Coronary artery (tissue), 2 donors: ENCODE measurements around the gene FSD2.
"Not testable (repeated sequence)": the region's sequence is repeated elsewhere in the genome, so short reads cannot be mapped to it uniquely, and the experiment has no call there.

ENCODE experiments used
- DNase-seq: peaks from one replicate; pipeline ENCODE4 v3.0.0-alpha.2; 2017; ENCODE audit warnings: low spot score
- H3K27ac ChIP-seq, 2 donors: fragments of 200-600 bp; sonication (generic); one replicate each; pipeline ENCODE4 v1.5.1; 2016 to 2019
- H3K4me3 ChIP-seq: fragments of 200-600 bp; sonication (generic); 2 replicates; pipeline ENCODE4 v1.5.1; 2016; ENCODE audit warnings: mild to moderate bottlenecking, moderate library complexity
- TF ChIP-seq, protein P1 (sequence below): fragments of 200-600 bp; sonication (generic); IDR thresholded peaks from one replicate; pipeline ENCODE4 v1.5.1; 2019; ENCODE audit warnings: antibody characterized with exemption

Gene FSD2

DNA sequence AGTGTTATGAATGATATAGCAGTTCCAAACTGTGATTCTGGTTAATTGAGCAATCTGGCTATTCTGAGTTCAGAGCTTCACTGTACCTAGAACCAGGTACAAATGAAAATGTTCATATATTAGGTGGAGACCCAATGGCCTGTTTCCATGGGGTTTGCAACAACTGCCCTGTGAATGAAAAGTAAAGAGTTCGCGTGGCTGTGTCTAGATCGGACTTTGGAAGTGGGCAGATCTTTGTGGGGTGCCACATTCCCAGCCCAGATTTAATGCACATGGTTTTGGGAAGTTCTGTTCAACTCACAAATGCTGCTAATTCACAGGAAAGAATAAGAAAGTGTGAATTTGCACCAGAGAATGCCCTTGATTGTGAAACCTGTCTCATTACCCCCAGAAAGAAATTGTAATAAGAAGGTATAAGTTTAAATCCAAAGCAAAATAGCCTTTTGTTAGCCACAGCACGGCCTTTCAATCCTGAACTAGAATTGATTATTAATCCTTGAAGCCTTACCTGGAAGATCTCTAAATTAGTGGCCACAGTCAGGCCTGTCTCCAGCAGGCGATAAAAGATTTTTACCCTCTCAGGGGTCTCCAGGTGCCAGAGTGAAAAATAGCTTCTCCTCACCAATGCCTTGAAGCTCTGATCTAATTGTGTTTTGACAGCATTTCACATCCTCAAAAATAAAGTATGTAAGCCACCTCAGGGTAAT lies 26.2 kb upstream of the FSD2 start:
- Histone ChIP-seq H3K4me3 (no peak overlapping the region), H3K27ac (no peak overlapping the region)
- TF ChIP-seq, protein P1, sequence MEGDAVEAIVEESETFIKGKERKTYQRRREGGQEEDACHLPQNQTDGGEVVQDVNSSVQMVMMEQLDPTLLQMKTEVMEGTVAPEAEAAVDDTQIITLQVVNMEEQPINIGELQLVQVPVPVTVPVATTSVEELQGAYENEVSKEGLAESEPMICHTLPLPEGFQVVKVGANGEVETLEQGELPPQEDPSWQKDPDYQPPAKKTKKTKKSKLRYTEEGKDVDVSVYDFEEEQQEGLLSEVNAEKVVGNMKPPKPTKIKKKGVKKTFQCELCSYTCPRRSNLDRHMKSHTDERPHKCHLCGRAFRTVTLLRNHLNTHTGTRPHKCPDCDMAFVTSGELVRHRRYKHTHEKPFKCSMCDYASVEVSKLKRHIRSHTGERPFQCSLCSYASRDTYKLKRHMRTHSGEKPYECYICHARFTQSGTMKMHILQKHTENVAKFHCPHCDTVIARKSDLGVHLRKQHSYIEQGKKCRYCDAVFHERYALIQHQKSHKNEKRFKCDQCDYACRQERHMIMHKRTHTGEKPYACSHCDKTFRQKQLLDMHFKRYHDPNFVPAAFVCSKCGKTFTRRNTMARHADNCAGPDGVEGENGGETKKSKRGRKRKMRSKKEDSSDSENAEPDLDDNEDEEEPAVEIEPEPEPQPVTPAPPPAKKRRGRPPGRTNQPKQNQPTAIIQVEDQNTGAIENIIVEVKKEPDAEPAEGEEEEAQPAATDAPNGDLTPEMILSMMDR: no peak
- DNase-seq: no peak

DNA sequence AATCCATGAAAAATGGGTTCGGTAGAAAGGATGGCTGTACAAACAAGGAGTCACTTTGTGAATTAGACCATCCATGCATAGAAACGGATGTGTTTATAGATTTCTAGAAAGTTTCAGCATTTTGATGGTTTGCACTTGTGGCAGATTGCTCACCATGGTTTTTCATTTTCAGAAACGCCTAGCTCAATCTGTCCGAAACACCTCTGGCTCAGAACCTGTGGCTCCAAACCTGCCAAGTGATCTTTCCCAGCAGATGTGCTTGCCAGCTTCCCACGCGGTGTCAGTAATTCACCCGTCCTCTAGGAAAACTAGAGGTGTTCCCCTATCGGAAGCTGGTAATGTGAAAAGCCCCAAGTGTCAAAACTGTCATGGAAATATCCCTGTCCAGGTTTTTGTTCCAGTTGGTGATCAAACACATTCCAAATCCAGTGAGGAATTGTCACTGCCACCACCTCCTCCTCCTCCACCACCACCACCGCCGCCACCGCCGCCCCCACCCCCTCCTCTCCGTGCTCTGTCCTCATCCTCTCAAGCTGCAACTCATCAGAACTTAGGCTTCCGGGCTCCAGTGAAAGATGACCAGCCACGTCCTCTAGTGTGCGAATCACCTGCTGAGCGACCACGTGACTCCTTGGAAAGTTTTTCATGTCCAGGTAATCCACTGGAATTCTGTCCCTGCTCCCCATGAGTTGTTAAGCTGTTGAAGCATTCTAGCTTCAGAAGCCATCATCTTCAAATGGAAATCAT lies 24.7 kb upstream of the FSD2 start:
- TF ChIP-seq, protein P1: no peak
- Histone ChIP-seq H3K4me3 (no peak overlapping the region), H3K27ac (no peak overlapping the region)
- no peak for DNase-seq

DNA sequence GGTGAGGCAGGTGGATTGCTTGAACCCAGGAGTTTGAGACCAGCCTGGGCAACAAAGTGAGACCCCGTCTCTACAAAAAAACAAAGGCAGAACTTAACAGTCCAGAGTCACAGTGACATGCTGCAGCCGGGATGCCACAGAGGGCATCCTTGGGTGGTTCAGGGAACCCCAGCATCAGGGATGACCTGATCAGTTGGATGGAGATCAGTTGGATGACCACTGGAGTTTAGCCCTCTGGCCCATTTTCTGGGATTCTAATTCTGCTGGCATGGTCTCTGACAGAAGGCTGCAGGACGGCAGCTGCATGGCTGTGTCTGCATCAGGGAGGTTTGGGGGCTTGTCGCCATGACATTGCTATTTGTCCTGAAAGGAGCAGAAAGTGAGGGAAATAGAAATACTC lies 23.4 kb upstream of the FSD2 start:
- H3K27ac ChIP-seq: no peak overlapping the region
- DNase-seq: no peak
- TF ChIP-seq, protein P1: no peak
- H3K4me3 ChIP-seq: no peak overlapping the region

DNA sequence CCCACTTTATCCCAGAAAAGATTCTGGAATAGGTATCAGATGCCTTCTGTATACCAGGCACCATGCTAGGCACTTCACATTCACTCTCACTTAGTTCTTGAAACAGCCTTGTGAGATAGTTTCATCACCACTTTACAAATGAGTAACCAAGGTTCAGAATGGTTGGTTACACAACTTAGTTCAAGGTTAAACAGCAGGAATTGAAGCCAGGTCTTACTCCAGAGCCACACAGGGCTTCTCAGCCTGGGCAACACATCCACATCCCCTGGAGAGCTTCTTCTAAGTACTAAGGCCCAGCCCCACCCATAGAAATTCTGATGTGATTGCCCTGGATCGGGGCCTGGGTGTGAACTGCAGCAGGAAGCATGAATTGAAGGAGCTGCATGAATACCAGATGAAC lies 22.2 kb upstream of the FSD2 start:
- DNase-seq: no peak
- no peak overlapping the region for H3K27ac ChIP-seq

DNA sequence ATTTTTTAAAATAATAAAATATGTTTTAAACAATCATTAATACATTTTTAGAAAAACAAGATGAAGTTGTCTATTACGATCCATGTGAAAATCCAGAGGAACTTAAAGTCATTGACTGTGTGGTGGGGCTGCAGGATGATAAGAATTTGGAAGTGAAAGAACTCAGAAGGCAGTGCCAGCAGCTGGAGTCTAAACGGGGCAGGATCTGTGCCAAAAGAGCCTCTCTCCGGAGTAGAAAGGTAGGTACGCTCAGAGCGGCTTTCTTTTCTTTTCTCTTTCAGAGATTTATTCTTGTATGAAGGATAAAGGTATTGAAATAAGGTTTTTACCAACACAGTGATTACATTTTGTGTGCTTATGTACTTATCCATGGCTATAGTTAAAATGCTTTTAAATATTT lies 17.2 kb upstream of the FSD2 start:
- no peak overlapping the region for H3K4me3 ChIP-seq
- no peak overlapping the region for H3K27ac ChIP-seq
- DNase-seq: no peak
- TF ChIP-seq, protein P1: no peak

More for the DNA sequence above, 22.2 kb upstream of the FSD2 start:
- TF ChIP-seq, protein P1: no peak
- no peak overlapping the region for H3K4me3 ChIP-seq

DNA sequence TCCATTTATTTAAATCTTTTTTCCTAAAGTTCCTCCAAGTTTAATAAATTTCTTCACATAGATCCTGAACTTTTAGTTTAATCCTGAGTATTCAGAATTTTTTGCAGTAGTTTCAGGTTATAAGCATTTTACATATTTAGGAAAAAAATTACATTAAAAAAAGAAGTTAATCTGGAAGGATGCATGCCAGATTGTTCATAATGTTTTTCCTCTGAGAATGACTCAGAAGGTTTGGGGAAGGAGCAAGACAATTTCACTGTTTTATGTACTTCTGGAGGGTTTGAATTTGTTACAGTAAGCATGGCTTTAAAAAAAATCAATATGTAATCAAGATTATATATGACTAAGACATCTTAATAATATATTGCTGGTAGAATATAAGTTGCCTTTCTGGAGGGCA lies 16.0 kb upstream of the FSD2 start:
- not testable (repeated sequence) for DNase-seq, H3K27ac ChIP-seq, H3K4me3 ChIP-seq

DNA sequence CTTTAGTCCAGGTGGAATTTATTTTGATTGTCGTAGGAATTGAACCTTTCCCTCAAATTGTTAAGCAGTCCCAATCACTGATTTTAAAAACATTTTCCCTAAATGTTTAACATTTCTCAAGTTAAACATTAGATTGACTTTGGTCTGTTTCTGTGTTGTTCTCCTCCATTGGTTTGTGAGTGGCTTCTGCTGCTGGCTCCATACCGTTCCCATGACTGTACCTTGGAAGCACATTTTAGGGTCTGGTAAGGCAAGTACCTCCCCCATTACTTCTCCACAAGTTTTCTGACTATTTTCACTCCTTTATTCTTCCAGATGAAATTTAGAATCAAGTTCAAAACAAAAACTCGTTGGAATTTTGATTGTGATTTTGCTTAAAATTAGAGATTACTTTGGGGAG lies 15.5 kb upstream of the FSD2 start:
- H3K27ac ChIP-seq, H3K4me3 ChIP-seq, DNase-seq: not testable (repeated sequence)

DNA sequence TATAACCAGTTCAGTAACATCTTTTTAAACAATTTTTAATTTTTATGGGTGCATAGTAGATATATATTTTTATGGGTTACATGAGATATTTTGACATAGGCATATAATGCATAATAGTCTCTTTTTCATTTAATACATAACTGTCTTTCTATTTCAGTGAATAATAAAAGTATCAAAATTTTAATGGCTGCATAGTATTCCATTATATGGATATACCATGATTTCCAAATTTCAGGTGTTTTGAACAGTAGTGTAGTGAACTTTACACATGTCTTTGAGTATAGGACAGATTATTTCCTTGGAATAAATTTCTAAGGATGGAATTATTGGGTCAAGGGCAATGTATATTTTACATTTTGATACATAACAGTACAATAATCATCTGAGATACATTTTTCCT lies 14.3 kb upstream of the FSD2 start:
- H3K4me3 ChIP-seq: no peak overlapping the region
- DNase-seq: no peak
- TF ChIP-seq, protein P1: no peak
- H3K27ac ChIP-seq: no peak overlapping the region
